Thymus (tissue), 11 donors: ENCODE data around the gene BRIP1. TPM values are rescaled to one million over a fixed set of nuclear protein-coding genes. Genes with fewer than 3 reads are reported as not detected.
"Not testable (repeated sequence)": the region's sequence is repeated elsewhere in the genome, so short reads cannot be mapped to it uniquely, and the experiment has no call there.

ENCODE experiments used
- DNase-seq, 9 donors: peaks; one replicate each; pipeline ENCODE4 v3.0.0-alpha.2; 2013; ENCODE audit warnings: low spot score in 9 of 9, low read depth in 6 of 9, missing footprints in 1 of 9
- H3K27ac ChIP-seq, 2 donors: one replicate each; pipeline ENCODE4 v1.5.1; 2013; ENCODE audit warnings: control low read depth in 1 of 2, low read depth in 1 of 2, low read length in 1 of 2, mild to moderate bottlenecking in 1 of 2, moderate library complexity in 1 of 2
- H3K27me3 ChIP-seq, 2 donors: one replicate each; pipeline ENCODE4 v1.5.1; 2013; ENCODE audit warnings: low read length in 1 of 2; ENCODE audit not compliant: control insufficient read depth in 2 of 2, insufficient read depth in 1 of 2
- H3K36me3 ChIP-seq, 2 donors: one replicate each; pipeline ENCODE4 v1.5.1; 2013; ENCODE audit warnings: low read length in 1 of 2, mild to moderate bottlenecking in 1 of 2, moderate library complexity in 1 of 2; ENCODE audit not compliant: control insufficient read depth in 2 of 2, insufficient read depth in 2 of 2
- H3K4me1 ChIP-seq, 2 donors: one replicate each; pipeline ENCODE4 v1.5.1; 2013; ENCODE audit warnings: low read length in 2 of 2; ENCODE audit not compliant: control insufficient read depth in 2 of 2, insufficient read depth in 2 of 2
- H3K4me3 ChIP-seq, 2 donors: one replicate each; pipeline ENCODE4 v1.5.1; 2013; ENCODE audit warnings: low read length in 2 of 2, control low read depth in 1 of 2, mild to moderate bottlenecking in 1 of 2
- H3K9me3 ChIP-seq, 2 donors: one replicate each; pipeline ENCODE4 v1.5.1; 2013; ENCODE audit warnings: low read length in 1 of 2, mild to moderate bottlenecking in 1 of 2; ENCODE audit not compliant: control insufficient read depth in 2 of 2, insufficient read depth in 1 of 2
- WGBS: extraction: QIAGEN DNeasy Blood & Tissue Kit; methylation state at CpG from one replicate; pipeline ENCODE4 v1.1.7; 2013; 5-methylcytosine and 5-hydroxymethylcytosine counted together
- polyA plus RNA-seq: library from polyadenylated mRNA; stranded (reverse); fragments of 200-250 nt; gene quantifications from one replicate; pipeline ENCODE4 v1.2.3, GENCODE V29; 2013
- total RNA-seq: library from RNA; stranded (reverse); fragments of 120-200 nt; gene quantifications from one replicate; pipeline ENCODE4 v1.2.4, GENCODE V29; 2013
- donor health status: healthy.

Gene BRIP1
- total and polyA plus RNA-seq, 2 donors, result 0.68 to 11.5 TPM

GRCh38 chr17:61732169-61732568 is 131.2 kb downstream of the BRIP1 start:
- no peak overlapping the region for H3K4me3 ChIP-seq
- 83% methylated on average over 3 of the region's 3 CpGs for WGBS
- no peak overlapping the region for H3K27ac ChIP-seq
- H3K9me3 ChIP-seq, result no peaks in the 10 kb centered on the region
- no peak for DNase-seq
- peaks cover 0 to 5% of the 10 kb centered on the region in 2 donors for H3K36me3 ChIP-seq
- no peaks in the 10 kb centered on the region for H3K27me3 ChIP-seq
- H3K4me1 ChIP-seq, result no peaks in the 10 kb centered on the region

- H3K36me3 ChIP-seq, result peaks cover 0 to 5% of the 10 kb centered on the region in 2 donors
- H3K4me1 ChIP-seq, result no peaks in the 10 kb centered on the region
- H3K4me3 ChIP-seq, result no peak overlapping the region
- H3K27ac ChIP-seq, result no peak overlapping the region
- no peaks in the 10 kb centered on the region for H3K27me3 ChIP-seq
- DNase-seq, result no peak
- no peaks in the 10 kb centered on the region for H3K9me3 ChIP-seq
Measured at GRCh38 chr17:61731330-61731729, 132.0 kb downstream of the BRIP1 start.

DNA sequence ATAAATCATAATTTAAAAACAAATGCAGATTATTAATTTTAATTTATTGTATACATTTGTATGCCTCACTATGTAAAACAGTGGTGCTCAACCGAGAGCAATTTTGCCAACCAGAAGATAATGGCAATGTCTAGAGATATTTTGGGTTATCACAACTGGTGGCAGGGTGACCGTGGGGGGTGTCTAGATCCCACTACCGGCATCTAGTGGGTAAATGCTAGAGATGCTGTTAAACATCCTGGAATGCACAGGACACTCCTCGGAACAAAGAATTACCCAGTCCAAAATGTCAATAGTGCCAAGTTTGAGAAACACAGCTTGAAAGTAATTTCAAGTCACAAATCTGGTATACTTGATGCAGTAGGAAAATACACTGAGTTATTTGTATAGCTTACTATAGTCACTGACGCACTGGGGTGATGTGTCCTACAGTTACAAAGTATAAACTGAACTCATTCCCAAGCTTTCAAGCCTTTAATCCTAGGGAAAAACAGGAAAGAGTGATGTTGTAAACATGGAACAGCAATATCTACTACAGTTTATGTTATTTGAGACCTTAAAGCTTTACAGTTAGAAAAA is 133.5 kb downstream of the BRIP1 start:
- DNase-seq, result no peak
- Histone ChIP-seq H3K4me3 (no peak overlapping the region), H3K4me1 (no peaks in the 10 kb centered on the region), H3K36me3 (peaks cover 4 to 5% of the 10 kb centered on the region in 2 donors), H3K9me3 (no peaks in the 10 kb centered on the region), H3K27ac (no peak overlapping the region), H3K27me3 (no peaks in the 10 kb centered on the region)
- WGBS, result 99% methylated on average over 5 of the region's 5 CpGs

GRCh38 chr17:61728297-61728836 is 135.0 kb downstream of the BRIP1 start:
- no peak for DNase-seq
- 92% methylated on average over 3 of the region's 3 CpGs for WGBS
- Histone ChIP-seq H3K36me3 (peaks cover 4 to 5% of the 10 kb centered on the region in 2 donors), H3K4me3 (no peak overlapping the region), H3K27ac (no peak overlapping the region), H3K4me1 (no peaks in the 10 kb centered on the region), H3K9me3 (no peaks in the 10 kb centered on the region), H3K27me3 (no peaks in the 10 kb centered on the region)

DNA sequence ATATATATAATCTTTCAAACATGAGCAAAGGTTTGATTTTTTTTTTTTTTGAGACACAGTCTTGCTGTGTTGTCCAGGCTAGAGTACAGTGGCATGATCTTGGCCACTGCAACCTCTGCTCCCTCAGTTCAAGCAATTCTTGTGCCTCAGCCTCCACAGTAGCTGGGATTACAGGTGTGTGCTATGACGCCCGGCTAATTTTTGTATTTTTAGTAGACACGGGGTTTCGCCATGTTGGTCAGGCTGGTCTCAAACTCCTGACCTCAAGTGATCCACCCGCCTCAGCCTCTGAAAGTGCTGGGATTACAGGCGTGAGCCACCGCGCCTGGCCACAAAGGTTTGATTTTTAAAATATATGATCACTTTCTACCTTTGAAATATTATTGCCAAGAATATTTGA is 135.5 kb downstream of the BRIP1 start:
- WGBS, result 98% methylated on average over 8 of the region's 8 CpGs
- H3K4me3 ChIP-seq, H3K4me1 ChIP-seq, H3K9me3 ChIP-seq, DNase-seq, H3K36me3 ChIP-seq, H3K27ac ChIP-seq, H3K27me3 ChIP-seq: not testable (repeated sequence)

- Histone ChIP-seq H3K27ac (no peak overlapping the region), H3K36me3 (peaks cover 4 to 5% of the 10 kb centered on the region in 2 donors), H3K4me3 (no peak overlapping the region), H3K4me1 (no peaks in the 10 kb centered on the region), H3K9me3 (no peaks in the 10 kb centered on the region), H3K27me3 (no peaks in the 10 kb centered on the region)
- 97% methylated on average over 2 of the region's 2 CpGs for WGBS
- no peak for DNase-seq
Measured at GRCh38 chr17:61726977-61727376, 136.4 kb downstream of the BRIP1 start.

- 99% methylated on average over 1 of the region's 1 CpG for WGBS
- Histone ChIP-seq H3K36me3 (peaks cover 4 to 5% of the 10 kb centered on the region in 2 donors), H3K9me3 (no peaks in the 10 kb centered on the region), H3K27ac (no peak overlapping the region), H3K27me3 (no peaks in the 10 kb centered on the region), H3K4me3 (no peak overlapping the region), H3K4me1 (no peaks in the 10 kb centered on the region)
- no peak for DNase-seq
Measured at GRCh38 chr17:61724777-61725176, 138.6 kb downstream of the BRIP1 start.

- 100% methylated on average over 1 of the region's 1 CpG for WGBS
- H3K9me3 ChIP-seq, result no peaks in the 10 kb centered on the region
- H3K4me3 ChIP-seq, result no peak overlapping the region
- no peaks in the 10 kb centered on the region for H3K4me1 ChIP-seq
- H3K27me3 ChIP-seq, result no peaks in the 10 kb centered on the region
- H3K27ac ChIP-seq, result no peak overlapping the region
- H3K36me3 ChIP-seq, result peaks cover 4 to 5% of the 10 kb centered on the region in 2 donors
- no peak for DNase-seq
Measured at GRCh38 chr17:61723914-61724313, 139.4 kb downstream of the BRIP1 start.

- H3K27me3 ChIP-seq, result no peaks in the 10 kb centered on the region
- H3K9me3 ChIP-seq, result no peaks in the 10 kb centered on the region
- H3K4me1 ChIP-seq, result no peaks in the 10 kb centered on the region
- H3K4me3 ChIP-seq, result no peak overlapping the region
- no peak overlapping the region for H3K27ac ChIP-seq
- peaks cover 0 to 4% of the 10 kb centered on the region in 2 donors for H3K36me3 ChIP-seq
- no peak for DNase-seq
Measured at GRCh38 chr17:61723183-61723582, 140.1 kb downstream of the BRIP1 start.
